Hepatocyte (in vitro differentiated cells): ENCODE results near the gene GRK4.

Source experiments
- CTCF ChIP-seq: fragments of 200-600 bp; sonication (generic); IDR thresholded peaks from 2 replicates; pipeline ENCODE4 v1.5.1; 2016; ENCODE audit warnings: antibody characterized with exemption, mild to moderate bottlenecking; ENCODE audit not compliant: poor library complexity
- EZH2 ChIP-seq: fragments of 200-600 bp; sonication (generic); IDR thresholded peaks from 2 replicates; pipeline ENCODE4 v1.6.1; 2016; ENCODE audit warnings: antibody characterized with exemption, mild to moderate bottlenecking, borderline replicate concordance
- EZH2phosphoT487 ChIP-seq: fragments of 200-600 bp; sonication (generic); IDR thresholded peaks from one replicate; pipeline ENCODE4 v1.6.1; 2018; ENCODE audit warnings: antibody characterized with exemption, mild to moderate bottlenecking, low read depth, moderate library complexity; ENCODE audit not compliant: unreplicated experiment, severe bottlenecking

- TF ChIP-seq EZH2phosphoT487 (no peak), CTCF (no peak), EZH2 (no peak)
Observed at GRCh38 chr4:2938906-2939305, 24.5 kb upstream of the GRK4 start.
